Measurements from ENCODE around the gene TM4SF1. TPM values are rescaled to one million over a fixed set of nuclear protein-coding genes. Genes with fewer than 3 reads are reported as not detected.

Gene TM4SF1
- total and polyA plus RNA-seq, 2 donors (not counting 1 experiment from before 2014, with no cell fraction given) = not detected

- TF ChIP-seq CTCF (IDR thresholded peaks at IDR 0.05) (no peak), EZH2 (IDR thresholded peaks at IDR 0.05; ENCODE audit: borderline replicate concordance, insufficient read depth, low read depth, low read length, poor library complexity, severe bottlenecking) (no peak)
- Histone ChIP-seq H3K9ac (ENCODE audit: low read length) (no peak overlapping the region), H3K36me3 (replicated peaks in 1 of 2; ENCODE audit: control extremely low read depth in 1 of 2, control insufficient read depth in 1 of 2, extremely low read depth in 1 of 2, insufficient read depth in 2 of 2, low read length in 1 of 2) (no peaks in the 10 kb centered on the region), H3K9me3 (ENCODE audit: control extremely low read depth in 1 of 3, control insufficient read depth in 2 of 3, insufficient read depth in 1 of 3, low read length in 2 of 3) (no peaks in the 10 kb centered on the region), H2AFZ (ENCODE audit: insufficient read depth, low read depth, low read length, poor library complexity, severe bottlenecking) (no peak overlapping the region), H4K20me1 (ENCODE audit: control insufficient read depth, insufficient read depth, low read length, poor library complexity, severe bottlenecking) (no peaks in the 10 kb centered on the region), H3K4me2 (replicated peaks; ENCODE audit: low read depth, low read length, poor library complexity, severe bottlenecking) (no peak overlapping the region), H3K27ac (ENCODE audit: low read length in 2 of 2) (no peak overlapping the region), H3K79me2 (ENCODE audit: control insufficient read depth, insufficient read depth, low read length) (no peaks in the 10 kb centered on the region), H3K4me1 (ENCODE audit: control insufficient read depth in 2 of 2, insufficient read depth in 2 of 2, low read length in 2 of 2) (no peaks in the 10 kb centered on the region), H3K27me3 (replicated peaks in 1 of 4; ENCODE audit: control extremely low read depth in 1 of 4, control insufficient read depth in 3 of 4, insufficient read depth in 4 of 4, low read length in 3 of 4) (peaks cover 0 to 8% (median 3%) of the 10 kb centered on the region in 4 experiments), H3K4me3 (ENCODE audit: control extremely low read depth in 1 of 5, extremely low read depth in 1 of 5, insufficient read depth in 1 of 5, low read depth in 2 of 5, low read length in 4 of 5) (no peak overlapping the region)
- no CpG with 5 or more reads among the region's 2 CpGs for WGBS (ENCODE audit: insufficient coverage)
- H3K27ac Mint-ChIP-seq = no peak overlapping the region
- ATAC-seq (ENCODE audit: low read depth) (no peak), DNase-seq (no peak)
- H3K9me3 Mint-ChIP-seq (ENCODE audit: insufficient read depth) = no peaks in the 10 kb centered on the region
- ChIA-PET CTCF (no interaction called here), POLR2A (no interaction called here)
- intact Hi-C loops (cut with micrococcal nuclease) = no loop called here
- H3K27me3 Mint-ChIP-seq = peaks cover 25% of the 10 kb centered on the region
- H3K4me3 Mint-ChIP-seq = no peak overlapping the region
- H3K4me1 Mint-ChIP-seq = no peaks in the 10 kb centered on the region
Observed at GRCh38 chr3:149366031-149366430, 11.4 kb downstream of the TM4SF1 start.

GRCh38 chr3:149364624-149365023 is 12.8 kb downstream of the TM4SF1 start:
- peaks cover 18% of the 10 kb centered on the region for H3K27me3 Mint-ChIP-seq
- Histone ChIP-seq H3K9ac (ENCODE audit: low read length) (no peak overlapping the region), H3K4me2 (replicated peaks; ENCODE audit: low read depth, low read length, poor library complexity, severe bottlenecking) (no peak overlapping the region), H2AFZ (ENCODE audit: insufficient read depth, low read depth, low read length, poor library complexity, severe bottlenecking) (no peak overlapping the region), H4K20me1 (ENCODE audit: control insufficient read depth, insufficient read depth, low read length, poor library complexity, severe bottlenecking) (no peaks in the 10 kb centered on the region), H3K9me3 (ENCODE audit: control extremely low read depth in 1 of 3, control insufficient read depth in 2 of 3, insufficient read depth in 1 of 3, low read length in 2 of 3) (no peaks in the 10 kb centered on the region), H3K27ac (ENCODE audit: low read length in 2 of 2) (no peak overlapping the region), H3K36me3 (replicated peaks in 1 of 2; ENCODE audit: control extremely low read depth in 1 of 2, control insufficient read depth in 1 of 2, extremely low read depth in 1 of 2, insufficient read depth in 2 of 2, low read length in 1 of 2) (no peaks in the 10 kb centered on the region), H3K27me3 (replicated peaks in 1 of 4; ENCODE audit: control extremely low read depth in 1 of 4, control insufficient read depth in 3 of 4, insufficient read depth in 4 of 4, low read length in 3 of 4) (peaks cover 0 to 12% (median 3%) of the 10 kb centered on the region in 4 experiments), H3K4me3 (ENCODE audit: control extremely low read depth in 1 of 5, extremely low read depth in 1 of 5, insufficient read depth in 1 of 5, low read depth in 2 of 5, low read length in 4 of 5) (no peak overlapping the region), H3K79me2 (ENCODE audit: control insufficient read depth, insufficient read depth, low read length) (no peaks in the 10 kb centered on the region), H3K4me1 (ENCODE audit: control insufficient read depth in 2 of 2, insufficient read depth in 2 of 2, low read length in 2 of 2) (no peaks in the 10 kb centered on the region)
- 86% methylated on average over 1 of the region's 2 CpGs for WGBS (ENCODE audit: insufficient coverage)
- intact Hi-C loops (cut with micrococcal nuclease) = no loop called here
- TF ChIP-seq EZH2 (IDR thresholded peaks at IDR 0.05; ENCODE audit: borderline replicate concordance, insufficient read depth, low read depth, low read length, poor library complexity, severe bottlenecking) = no peak
- H3K9me3 Mint-ChIP-seq (ENCODE audit: insufficient read depth) = no peaks in the 10 kb centered on the region
- POLR2A ChIA-PET = no interaction called here
- CTCF ChIA-PET = no interaction called here
- ATAC-seq (ENCODE audit: low read depth) = no peak
- no peaks in the 10 kb centered on the region for H3K4me1 Mint-ChIP-seq
- H3K27ac Mint-ChIP-seq = no peak overlapping the region
- H3K4me3 Mint-ChIP-seq = no peak overlapping the region
- no peak for DNase-seq

All from B cell (primary cell).